NCI-H226 (cell line): ENCODE results near the gene BET1L.
"Not testable (repeated sequence)": the region's sequence is repeated elsewhere in the genome, so short reads cannot be mapped to it uniquely, and the experiment has no call there.

Experiments
- DNase-seq: peaks from one replicate; pipeline ENCODE4 v3.0.0-alpha.2; 2015

Gene BET1L, protein sequence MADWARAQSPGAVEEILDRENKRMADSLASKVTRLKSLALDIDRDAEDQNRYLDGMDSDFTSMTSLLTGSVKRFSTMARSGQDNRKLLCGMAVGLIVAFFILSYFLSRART

GRCh38 chr11:207208-207862 lies at the start of gene BET1L, which contains the start of gene RIC8A:
BET1L (minus strand) TSS chr11:207399; CDS start chr11:207321, 78 bp downstream.
RIC8A (plus strand) TSS chr11:207708; CDS start chr11:208855, 1,147 bp downstream.
- peak; percentile 99 for DNase-seq

GRCh38 chr11:255816-256215 lies 48.6 kb upstream of the BET1L start:
- DNase-seq, result no peak

GRCh38 chr11:255176-255575 lies 48.0 kb upstream of the BET1L start:
- no peak for DNase-seq

DNA sequence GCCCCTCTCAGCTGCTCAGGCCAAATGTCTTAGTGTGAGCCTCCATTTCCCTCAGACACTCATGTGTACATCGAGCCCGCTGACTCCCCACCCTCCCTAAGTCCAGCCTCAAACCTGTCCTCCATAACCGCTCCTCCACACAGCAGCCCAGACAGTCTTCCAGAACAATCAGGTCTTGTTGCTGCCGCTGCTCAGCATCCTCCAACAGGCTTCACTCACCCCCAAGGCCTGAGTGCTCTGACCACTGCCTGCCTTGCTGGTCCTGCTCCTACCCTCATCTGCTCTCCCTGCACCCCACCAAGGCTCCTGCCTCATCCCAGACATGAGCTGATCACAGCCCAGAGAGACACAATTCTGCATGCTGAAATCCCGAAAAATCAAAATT lies 46.7 kb upstream of the BET1L start:
- no peak for DNase-seq

DNA sequence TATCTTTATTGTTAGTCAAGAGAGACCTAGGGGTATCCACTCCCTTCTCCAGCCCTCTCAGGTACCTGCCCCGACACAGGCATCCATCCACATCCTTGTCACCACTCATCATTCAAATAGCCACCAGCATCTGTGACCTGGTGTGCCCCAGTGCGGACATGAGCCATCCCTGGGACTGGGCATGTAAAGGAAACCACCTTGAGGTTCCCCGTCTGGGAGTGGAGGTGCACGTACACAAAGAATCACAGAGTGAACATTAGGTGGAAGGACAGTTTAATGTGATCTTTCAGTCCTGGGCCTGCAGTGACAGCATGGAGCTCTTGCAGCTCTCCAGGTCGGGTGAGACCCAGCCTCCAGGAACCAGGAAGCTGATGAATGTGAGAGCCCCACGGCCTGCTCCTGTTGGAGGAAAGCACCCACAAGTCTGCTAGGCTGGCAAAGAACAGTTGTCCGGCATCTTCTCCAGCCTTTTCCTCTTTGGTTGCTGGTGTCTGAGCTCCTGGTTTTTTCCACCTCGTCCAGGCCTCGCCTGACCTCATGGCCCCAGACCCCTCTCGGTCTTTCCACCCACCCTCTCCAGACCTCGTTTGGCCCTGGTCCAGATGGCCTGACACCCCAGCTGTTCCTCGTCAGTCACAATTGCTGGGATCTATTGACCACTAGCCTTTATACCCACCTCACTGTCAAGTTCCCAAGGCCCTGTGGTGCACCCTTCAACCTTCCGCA lies 46.1 kb upstream of the BET1L start:
- no peak for DNase-seq

DNA sequence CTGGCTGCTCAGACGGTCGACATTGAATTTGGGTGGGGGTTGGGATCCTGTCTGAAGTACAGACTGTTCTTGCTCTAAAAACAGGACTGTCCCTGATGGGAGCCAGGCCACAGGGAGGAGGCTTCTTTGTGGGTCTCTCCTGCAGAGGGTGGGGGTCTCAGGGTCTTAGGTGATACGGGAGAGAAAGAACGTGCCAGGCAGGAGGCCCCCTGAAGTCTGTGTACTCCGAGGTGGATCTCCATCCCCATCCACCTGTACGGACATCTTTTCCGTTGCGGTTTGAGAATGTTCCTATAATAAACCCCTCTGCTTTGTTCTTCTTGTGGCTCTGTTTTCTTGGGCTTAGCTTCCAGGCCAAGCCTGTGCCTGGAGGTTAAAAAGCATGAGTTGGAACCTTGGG lies 45.5 kb upstream of the BET1L start:
- DNase-seq, result no peak

GRCh38 chr11:251550-251949 lies 44.4 kb upstream of the BET1L start:
- no peak for DNase-seq

DNA sequence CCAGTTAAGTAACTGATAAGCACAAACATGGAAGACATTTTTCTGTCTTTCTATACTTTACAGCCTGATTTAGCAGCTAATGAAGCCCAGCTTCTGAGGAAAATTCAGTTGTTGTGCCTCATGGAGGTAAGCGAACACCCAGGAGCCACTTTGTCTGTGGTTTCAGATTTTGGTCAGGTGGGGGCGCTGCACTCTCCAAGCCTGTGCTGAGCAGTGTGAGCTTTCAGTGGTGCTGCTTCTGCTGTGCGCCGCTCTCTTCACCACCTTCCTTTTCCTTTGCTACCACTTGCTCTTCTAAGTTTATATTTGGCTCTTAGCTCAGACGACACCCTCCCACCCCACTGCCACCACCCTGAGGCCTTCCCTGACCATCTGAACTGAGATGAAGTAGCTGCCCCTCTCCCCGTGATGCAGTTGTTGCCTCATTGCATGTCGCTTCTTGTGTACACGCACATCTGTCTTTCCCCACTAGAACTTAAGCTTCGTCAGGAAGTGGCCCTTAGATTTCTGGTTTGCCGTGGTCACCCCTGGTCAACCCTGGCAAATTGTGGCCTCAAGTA lies 43.6 kb upstream of the BET1L start:
- no peak for DNase-seq

- DNase-seq, result no peak
Measured at GRCh38 chr11:250274-250673, 43.1 kb upstream of the BET1L start.

DNA sequence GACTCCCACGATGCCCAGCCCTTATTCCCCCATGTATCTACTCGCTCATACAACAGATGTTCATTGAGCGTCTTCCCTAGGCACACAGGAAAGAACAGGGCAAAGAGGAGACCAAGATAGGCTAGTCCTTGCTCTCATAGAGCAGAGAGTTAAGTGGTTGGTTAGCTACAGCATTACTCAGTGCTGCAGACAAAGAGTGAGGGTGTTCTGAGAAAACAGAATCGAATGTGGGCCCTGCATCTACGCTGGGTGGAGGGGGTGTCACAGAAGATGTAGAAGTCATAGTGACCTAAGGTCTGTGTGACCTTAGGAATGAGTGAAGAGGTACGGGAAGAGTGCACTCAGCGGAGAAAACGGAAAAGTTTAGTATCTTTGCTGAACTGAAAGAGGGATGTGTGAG lies 41.9 kb upstream of the BET1L start:
- DNase-seq, result no peak

- DNase-seq, result no peak
Measured at GRCh38 chr11:244376-244775, 37.2 kb upstream of the BET1L start.

DNA sequence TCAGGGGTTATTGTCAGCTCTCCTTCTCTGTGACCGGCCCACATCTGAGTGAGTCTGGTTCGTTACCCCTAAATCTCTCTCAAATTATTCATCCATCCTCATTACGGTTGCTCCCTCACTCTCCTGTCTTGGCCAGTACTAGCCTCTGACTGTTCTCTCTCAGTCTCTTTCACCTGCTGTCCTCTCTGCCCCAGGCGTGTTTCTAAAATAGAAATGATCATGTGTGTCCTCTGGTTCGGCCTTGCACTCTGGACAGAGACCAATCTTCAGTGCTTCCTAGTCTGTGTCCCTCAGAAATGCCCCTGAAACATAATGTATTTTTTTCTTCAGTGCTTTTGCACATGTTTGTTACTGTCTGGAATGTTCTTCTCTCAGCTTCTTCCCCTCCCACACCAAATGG lies 34.4 kb upstream of the BET1L start:
- DNase-seq, result no peak

GRCh38 chr11:240315-240714 lies 33.1 kb upstream of the BET1L start:
- no peak for DNase-seq

DNA sequence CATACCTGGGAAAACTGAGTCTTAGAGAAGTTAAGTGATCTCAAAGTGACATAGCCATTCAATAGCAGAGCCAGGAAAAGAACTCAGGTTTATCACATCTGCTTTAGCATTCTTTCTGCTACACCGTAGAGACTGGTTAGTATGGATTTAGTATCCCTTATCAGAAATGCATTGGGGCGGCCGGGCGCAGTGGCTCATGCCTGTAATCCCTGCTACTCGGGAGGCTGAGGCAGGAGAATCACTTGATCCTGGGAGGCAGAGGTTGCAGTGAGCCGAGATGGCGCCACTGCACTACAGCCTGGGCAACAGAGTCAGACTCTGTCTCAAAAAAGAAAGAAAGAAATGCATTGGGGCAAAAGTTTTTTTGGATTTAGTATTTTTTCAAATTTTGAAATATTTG lies 31.1 kb upstream of the BET1L start:
- DNase-seq, result not testable (repeated sequence)

DNA sequence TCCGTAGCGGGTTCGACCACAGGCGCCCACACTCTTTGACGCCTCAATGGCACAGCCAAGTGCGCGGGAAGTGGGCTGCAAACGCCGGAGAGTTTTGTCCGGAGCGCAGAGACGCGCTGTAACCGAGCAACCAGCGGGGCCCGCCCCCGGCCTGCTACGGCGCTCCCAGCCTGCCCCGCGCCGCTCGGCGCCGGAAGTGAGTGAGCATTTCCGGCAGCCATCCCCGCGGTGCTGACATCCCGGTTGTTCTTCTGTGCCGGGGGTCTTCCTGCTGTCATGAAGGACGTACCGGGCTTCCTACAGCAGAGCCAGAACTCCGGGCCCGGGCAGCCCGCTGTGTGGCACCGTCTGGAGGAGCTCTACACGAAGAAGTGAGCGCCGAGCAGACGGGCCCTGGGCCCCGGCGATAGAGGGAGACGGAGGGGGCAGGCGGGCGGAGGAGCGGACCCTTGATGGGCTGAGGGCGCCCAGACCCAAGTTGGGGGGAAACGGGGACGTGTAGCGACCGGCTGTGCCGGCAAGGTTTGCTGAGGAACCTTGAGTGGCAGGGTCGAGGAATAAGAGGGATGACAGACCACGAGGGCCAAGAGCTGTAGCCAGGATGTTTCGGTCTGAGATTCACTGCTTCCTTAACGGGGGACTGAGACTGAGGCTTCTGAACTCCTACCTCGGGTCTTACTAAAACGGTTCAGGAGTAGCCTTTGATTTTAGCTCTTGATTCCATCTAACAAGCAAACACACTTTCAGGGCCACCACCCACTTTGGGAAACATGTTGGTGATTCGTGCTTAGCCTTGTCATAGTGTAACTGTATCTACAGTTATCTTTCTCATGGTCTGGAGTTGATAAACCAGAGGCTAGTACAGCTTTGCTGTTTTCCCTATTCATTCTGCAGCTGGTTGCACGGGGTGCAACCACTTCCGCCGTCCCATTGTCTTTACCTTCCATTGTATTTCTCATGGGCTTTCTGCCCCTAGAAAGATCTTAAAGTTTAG lies 29.9 kb upstream of the BET1L start, which contains the start of gene PSMD13:
PSMD13 (plus strand) TSS at position 203 of the 994 bp plus-strand sequence; CDS start at position 277, 74 bp downstream.
- peak; percentile 82 for DNase-seq

DNA sequence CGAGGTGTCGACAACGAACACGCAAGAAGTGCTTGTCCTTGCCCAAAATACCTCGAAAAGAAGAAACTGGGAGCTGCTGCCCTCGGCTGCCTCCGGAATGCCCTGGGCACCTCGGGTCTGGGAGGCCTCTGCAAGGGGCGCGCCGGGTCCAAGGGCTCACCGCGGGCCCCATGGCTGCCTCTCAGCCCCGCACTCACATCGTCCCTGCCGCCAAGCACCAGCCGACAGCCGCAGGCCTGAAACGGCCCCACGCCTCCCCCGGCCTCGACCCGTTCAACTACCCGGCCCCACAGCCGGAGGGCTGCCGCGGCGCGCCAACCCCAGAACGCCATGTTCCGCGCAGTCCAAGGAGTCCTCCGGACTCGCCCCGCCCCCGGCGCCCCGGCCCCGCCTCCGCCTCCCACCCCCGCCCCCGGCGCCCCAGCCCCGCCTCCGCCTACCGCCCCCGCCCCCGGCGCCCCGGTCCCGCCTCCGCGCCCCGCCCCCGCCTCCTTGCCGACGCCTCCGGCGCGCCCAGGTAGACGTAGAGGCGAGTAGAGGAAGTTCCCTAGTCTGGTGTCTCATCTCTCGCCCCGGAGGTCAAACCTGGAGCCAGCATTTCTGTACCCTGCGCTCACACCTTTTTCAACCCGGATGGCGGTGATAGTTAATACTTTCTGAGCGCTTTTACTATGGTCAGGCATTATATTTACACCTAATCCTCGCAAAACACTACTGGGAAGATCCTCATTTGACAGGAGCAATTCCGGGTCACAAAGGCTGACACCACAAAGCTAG lies 29.0 kb upstream of the BET1L start, which contains the start of gene SIRT3:
SIRT3 (minus strand) TSS at position 346 of the 777 bp plus-strand sequence; CDS start at position 332, 14 bp downstream.
- DNase-seq, result peak; percentile 66

GRCh38 chr11:235609-235996 lies 28.4 kb upstream of the BET1L start:
- no peak for DNase-seq

- DNase-seq, result no peak
Measured at GRCh38 chr11:235180-235579, 28.0 kb upstream of the BET1L start.

- no peak for DNase-seq
Measured at GRCh38 chr11:232783-233565, 25.8 kb upstream of the BET1L start.

GRCh38 chr11:230431-230830 lies 23.2 kb upstream of the BET1L start:
- DNase-seq, result no peak
